Fibroblast of lung (primary cell): ENCODE measurements around the gene MYOM1. TPM values are rescaled to one million over a fixed set of nuclear protein-coding genes. Genes with fewer than 3 reads are reported as not detected.

ENCODE experiments used
- DNase-seq, 2 donors: peaks; one replicate each; pipeline versions ENCODE4 v3.0.0 to v3.0.0-alpha.2; 2010; ENCODE audit warnings: low read depth in 2 of 2
- H2AFZ ChIP-seq: 2 replicates; pipeline ENCODE4 v1.5.1; 2012; ENCODE audit warnings: low read length, control low read depth, inconsistent platforms
- H3K27ac ChIP-seq: 2 replicates; pipeline ENCODE4 v1.5.1; 2011; ENCODE audit warnings: low read length, control low read depth; ENCODE audit not compliant: insufficient read depth
- H3K27me3 ChIP-seq: 2 replicates; pipeline ENCODE4 v1.5.1; 2011; ENCODE audit warnings: mild to moderate bottlenecking, low read length; ENCODE audit not compliant: control insufficient read depth, insufficient read depth
- H3K36me3 ChIP-seq: 2 replicates; pipeline ENCODE4 v1.5.1; 2011; ENCODE audit warnings: low read length; ENCODE audit not compliant: control insufficient read depth, insufficient read depth
- H3K4me1 ChIP-seq: 2 replicates; pipeline ENCODE4 v1.5.1; 2011; ENCODE audit warnings: low read length; ENCODE audit not compliant: control insufficient read depth, insufficient read depth; ENCODE audit errors: extremely low read depth
- H3K4me2 ChIP-seq: 2 replicates; pipeline ENCODE4 v1.5.1; 2011; ENCODE audit warnings: low read length, control low read depth; ENCODE audit not compliant: insufficient read depth; ENCODE audit errors: extremely low read depth
- H3K4me3 ChIP-seq, 4 experiments: fragments of 200-600 bp in 1 of 4; sonication (generic) in 1 of 4; replicated peaks in 1 of 4; 2 replicates each; pipeline ENCODE4 v1.5.1; 2011 to 2016; ENCODE audit warnings: low read length in 4 of 4, low read depth in 3 of 4, mild to moderate bottlenecking in 3 of 4, control low read depth in 2 of 4, inconsistent platforms in 1 of 4, mixed read lengths in 1 of 4; ENCODE audit not compliant: insufficient read depth in 1 of 4; ENCODE audit errors: control extremely low read depth in 1 of 4
- H3K79me2 ChIP-seq: 2 replicates; pipeline ENCODE4 v1.5.1; 2012; ENCODE audit warnings: mild to moderate bottlenecking, low read length, inconsistent platforms; ENCODE audit not compliant: control insufficient read depth, insufficient read depth
- H3K9ac ChIP-seq: 2 replicates; pipeline ENCODE4 v1.5.1; 2011; ENCODE audit warnings: mild to moderate bottlenecking, low read length, control low read depth; ENCODE audit not compliant: insufficient read depth
- H3K9me3 ChIP-seq: 2 replicates; pipeline ENCODE4 v1.5.1; 2012; ENCODE audit warnings: low read depth, low read length; ENCODE audit not compliant: control insufficient read depth, insufficient read depth
- H4K20me1 ChIP-seq: 2 replicates; pipeline ENCODE4 v1.5.1; 2011; ENCODE audit warnings: low read length; ENCODE audit not compliant: control insufficient read depth, insufficient read depth; ENCODE audit errors: extremely low read depth
- CTCF ChIP-seq, 2 donors: IDR thresholded peaks in 1 of 2; conservative IDR thresholded peaks in 1 of 2; 1 replicate in 1 of 2; 2 replicates in 1 of 2; pipeline ENCODE4 v1.5.1; 2011 to 2012; ENCODE audit warnings: low read length in 2 of 2, control low read depth in 1 of 2, inconsistent platforms in 1 of 2, low read depth in 1 of 2, mild to moderate bottlenecking in 1 of 2
- EZH2 ChIP-seq: IDR thresholded peaks from 2 replicates; pipeline ENCODE4 v1.5.1; 2012; ENCODE audit warnings: low read length, control low read depth, mild to moderate bottlenecking; ENCODE audit errors: missing control alignments
- polyA plus RNA-seq, 2 donors: library from polyadenylated mRNA; depleted of rRNA in 1 of 2; stranded (reverse) in 1 of 2; unstranded in 1 of 2; fragments of >200 nt; gene quantifications; 2 replicates each; pipeline ENCODE4 v1.2.1, GENCODE V29; 2011 to 2012; ENCODE audit warnings: missing spikeins in 1 of 2
- total RNA-seq: library from RNA; depleted of rRNA; stranded (reverse); fragments of >200 nt; gene quantifications from 2 replicates; pipeline ENCODE4 v1.2.1, GENCODE V29; 2014

The MYOM1 gene
- total and polyA plus RNA-seq, 2 donors (not counting 1 experiment from before 2014, with no cell fraction given): 0.07 to 0.83 TPM

DNA sequence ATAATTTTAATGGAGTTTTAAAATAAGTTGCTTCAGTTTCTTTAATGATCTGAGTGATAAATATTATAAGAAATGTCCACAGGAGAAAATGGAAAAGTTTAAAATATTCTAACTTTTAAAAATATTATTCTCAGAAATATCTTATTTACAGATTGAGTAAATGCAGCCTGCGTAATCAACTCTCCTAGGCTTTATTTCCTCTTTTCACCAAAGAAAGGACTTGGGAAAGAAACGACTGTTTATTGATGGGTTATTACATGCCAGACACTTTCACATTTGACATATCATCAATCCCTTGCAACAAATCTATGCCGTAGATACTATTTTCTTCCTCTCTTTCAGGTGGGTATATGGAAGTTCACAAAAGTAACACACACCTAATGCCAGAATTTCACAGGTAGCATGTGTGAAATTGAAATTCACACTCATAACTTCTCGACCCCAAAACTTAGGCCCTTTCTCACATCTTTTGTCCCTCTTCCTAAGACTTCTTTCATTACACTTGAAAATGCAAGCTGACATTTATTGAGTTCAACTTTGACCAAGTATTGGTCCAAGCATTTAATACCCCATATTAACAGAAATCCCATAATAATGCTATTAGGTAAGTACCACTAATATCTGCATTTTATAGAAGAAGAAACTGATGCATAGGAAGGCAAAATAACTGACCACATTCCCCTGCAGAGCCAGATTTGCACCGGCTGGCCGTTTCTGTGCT, 49.2 kb downstream of the MYOM1 start:
- Histone ChIP-seq H4K20me1 (no peaks in the 10 kb centered on the region), H3K27ac (no peak overlapping the region), H3K9ac (no peak overlapping the region), H3K27me3 (no peaks in the 10 kb centered on the region), H2AFZ (no peak overlapping the region), H3K79me2 (no peaks in the 10 kb centered on the region), H3K9me3 (no peaks in the 10 kb centered on the region), H3K4me3 (no peak overlapping the region), H3K36me3 (no peaks in the 10 kb centered on the region), H3K4me2 (no peak overlapping the region), H3K4me1 (no peaks in the 10 kb centered on the region)
- no peak for DNase-seq
- TF ChIP-seq CTCF (conservative IDR thresholded peaks at IDR 0.05 in 1 of 2, IDR thresholded peaks at IDR 0.05 in 1 of 2; ENCODE audit: low read depth in 1 of 2, low read length in 2 of 2): no peak
- TF ChIP-seq EZH2: no peak

- Histone ChIP-seq H2AFZ (no peak overlapping the region), H3K27ac (no peak overlapping the region), H3K4me2 (no peak overlapping the region), H3K27me3 (no peaks in the 10 kb centered on the region), H3K79me2 (no peaks in the 10 kb centered on the region), H4K20me1 (no peaks in the 10 kb centered on the region), H3K4me1 (no peaks in the 10 kb centered on the region), H3K4me3 (no peak overlapping the region), H3K36me3 (no peaks in the 10 kb centered on the region), H3K9ac (no peak overlapping the region), H3K9me3 (no peaks in the 10 kb centered on the region)
- TF ChIP-seq EZH2: no peak
- TF ChIP-seq CTCF (conservative IDR thresholded peaks at IDR 0.05 in 1 of 2, IDR thresholded peaks at IDR 0.05 in 1 of 2; ENCODE audit: low read depth in 1 of 2, low read length in 2 of 2): no peak
- DNase-seq: no peak
Measured at GRCh38 chr18:3164381-3164780, 55.4 kb downstream of the MYOM1 start.

DNA sequence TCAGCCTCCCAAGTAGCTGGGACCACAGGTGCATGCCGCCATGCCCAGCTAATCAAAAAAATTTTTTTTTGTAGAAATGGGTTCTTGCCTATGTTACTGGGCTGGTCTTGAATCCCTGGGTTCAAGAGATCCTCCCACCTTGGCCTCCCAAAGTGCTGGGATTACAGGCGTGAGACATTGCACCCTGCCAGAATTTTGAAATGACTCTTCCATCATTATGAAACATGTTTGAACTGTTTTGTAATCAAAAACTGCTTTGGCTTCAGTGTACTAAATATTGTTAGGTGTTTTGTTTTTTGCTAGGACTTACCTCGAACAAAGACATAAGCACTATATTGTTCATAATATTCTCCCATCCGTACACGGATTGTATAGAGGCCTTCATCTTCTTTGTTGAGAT, 55.8 kb downstream of the MYOM1 start:
- H3K4me1 ChIP-seq: no peaks in the 10 kb centered on the region
- H2AFZ ChIP-seq: no peak overlapping the region
- DNase-seq: no peak
- H4K20me1 ChIP-seq: no peaks in the 10 kb centered on the region
- TF ChIP-seq CTCF (conservative IDR thresholded peaks at IDR 0.05 in 1 of 2, IDR thresholded peaks at IDR 0.05 in 1 of 2; ENCODE audit: low read depth in 1 of 2, low read length in 2 of 2) (no peak), EZH2 (no peak)
- H3K9me3 ChIP-seq: no peaks in the 10 kb centered on the region
- H3K9ac ChIP-seq: no peak overlapping the region
- H3K36me3 ChIP-seq: no peaks in the 10 kb centered on the region
- H3K27me3 ChIP-seq: no peaks in the 10 kb centered on the region
- H3K4me3 ChIP-seq: no peak overlapping the region
- H3K79me2 ChIP-seq: no peaks in the 10 kb centered on the region
- no peak overlapping the region for H3K27ac ChIP-seq
- no peak overlapping the region for H3K4me2 ChIP-seq
